Neural progenitor cell (in vitro differentiated cells): ENCODE measurements around the gene CD86. TPM values are rescaled to one million over a fixed set of nuclear protein-coding genes. Genes with fewer than 3 reads are reported as not detected.
A peak's percentile ranks its signal among the peaks of the same experiment; 100 is the strongest.

Source experiments
- DNase-seq: peaks from one replicate; pipeline ENCODE4 v3.0.0-alpha.2; 2016; ENCODE audit warnings: low spot score
- H2AFZ ChIP-seq: fragments of 200-600 bp; sonication (generic); replicated peaks from 2 replicates; pipeline ENCODE4 v1.6.1; 2016; ENCODE audit warnings: antibody characterized with exemption
- H3F3A ChIP-seq: fragments of 200-600 bp; sonication (generic); 2 replicates; pipeline ENCODE4 v1.6.1; 2016; ENCODE audit warnings: antibody characterized with exemption, low read depth
- H3K27ac ChIP-seq: fragments of 200-600 bp; sonication (generic); 2 replicates; pipeline ENCODE4 v1.5.1; 2016; ENCODE audit warnings: mild to moderate bottlenecking
- H3K27me3 ChIP-seq: fragments of 200-600 bp; sonication (generic); 2 replicates; pipeline ENCODE4 v1.6.1; 2016; ENCODE audit warnings: mild to moderate bottlenecking, moderate library complexity
- H3K36me3 ChIP-seq: fragments of 200-600 bp; sonication (generic); 2 replicates; pipeline ENCODE4 v1.5.1; 2016
- H3K4me1 ChIP-seq: fragments of 200-600 bp; sonication (generic); 2 replicates; pipeline ENCODE4 v1.6.1; 2016; ENCODE audit warnings: mixed run types
- H3K4me2 ChIP-seq: fragments of 200-600 bp; sonication (generic); 2 replicates; pipeline ENCODE4 v1.6.1; 2016
- H3K4me3 ChIP-seq: fragments of 200-600 bp; sonication (generic); 2 replicates; pipeline ENCODE4 v1.5.1; 2016
- H3K79me2 ChIP-seq: fragments of 200-600 bp; sonication (generic); 2 replicates; pipeline ENCODE4 v1.6.1; 2016; ENCODE audit warnings: low read depth
- H3K9ac ChIP-seq: fragments of 200-600 bp; sonication (generic); 2 replicates; pipeline ENCODE4 v1.6.1; 2016
- H3K9me3 ChIP-seq: fragments of 200-600 bp; sonication (generic); 2 replicates; pipeline ENCODE4 v1.5.1; 2016; ENCODE audit warnings: low read depth
- H4K20me1 ChIP-seq: fragments of 200-600 bp; sonication (generic); 2 replicates; pipeline ENCODE4 v1.6.1; 2016; ENCODE audit warnings: low read depth
- H3K27ac Mint-ChIP-seq: 3 replicates; pipeline ENCODE4 v1.8.0; 2021; ENCODE audit warnings: mixed read lengths
- H3K27me3 Mint-ChIP-seq: 2 replicates; pipeline ENCODE4 v1.8.0; 2022; ENCODE audit warnings: low read depth, mild to moderate bottlenecking, inconsistent platforms, moderate library complexity, mixed read lengths; ENCODE audit not compliant: insufficient read depth
- H3K36me3 Mint-ChIP-seq: 3 replicates; pipeline ENCODE4 v1.8.0; 2021; ENCODE audit warnings: mixed read lengths
- H3K4me1 Mint-ChIP-seq: 3 replicates; pipeline ENCODE4 v1.8.0; 2021; ENCODE audit warnings: mixed read lengths
- H3K4me3 Mint-ChIP-seq: 3 replicates; pipeline ENCODE4 v1.8.0; 2021; ENCODE audit warnings: mild to moderate bottlenecking, moderate library complexity, mixed read lengths
- H3K9me3 Mint-ChIP-seq: 3 replicates; pipeline ENCODE4 v1.8.0; 2020; ENCODE audit warnings: mixed read lengths
- EZH2 ChIP-seq: fragments of 200-600 bp; sonication (generic); IDR thresholded peaks from 2 replicates; pipeline ENCODE4 v1.6.1; 2017; ENCODE audit warnings: antibody characterized with exemption, mild to moderate bottlenecking, moderate library complexity
- EZH2phosphoT487 ChIP-seq: fragments of 200-600 bp; sonication (generic); IDR thresholded peaks from 2 replicates; pipeline ENCODE4 v1.6.1; 2017; ENCODE audit warnings: antibody characterized with exemption
- total RNA-seq: library from RNA; depleted of rRNA; stranded (reverse); fragments of >200 nt; gene quantifications from 2 replicates; pipeline ENCODE4 v1.2.3, GENCODE V29; 2015; ENCODE audit warnings: low replicate concordance
- TF ChIP-seq, protein P1 (sequence below): fragments of 200-600 bp; sonication (generic); IDR thresholded peaks from 2 replicates; pipeline ENCODE4 v1.5.1; 2017; ENCODE audit warnings: antibody characterized with exemption, mild to moderate bottlenecking

Gene CD86
- total RNA-seq, 1 donor from 2014 or later = not detected

DNA sequence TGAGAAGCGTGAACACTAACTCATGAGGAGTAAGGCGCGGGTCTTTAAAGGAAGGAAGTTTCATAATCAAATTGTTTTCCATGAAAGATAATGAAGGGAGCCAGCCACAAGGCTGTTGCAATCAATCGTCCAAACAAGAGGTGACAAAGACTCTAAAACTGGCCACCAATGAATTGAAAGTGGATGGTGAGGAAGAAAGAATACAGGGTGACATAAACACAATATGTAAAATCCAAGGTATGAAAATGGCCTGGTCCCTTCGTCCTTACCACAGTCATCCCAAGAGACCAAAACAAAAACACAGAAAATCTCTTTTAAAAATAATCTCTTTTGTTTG, 12.0 kb downstream of the CD86 start:
- Histone ChIP-seq H3F3A (no peaks in the 10 kb centered on the region), H3K4me1 (no peaks in the 10 kb centered on the region), H3K36me3 (no peaks in the 10 kb centered on the region), H3K9ac (no peak overlapping the region), H2AFZ (peak overlapping the region; percentile 63), H3K27ac (no peak overlapping the region), H3K4me2 (no peak overlapping the region), H3K4me3 (no peak overlapping the region), H3K9me3 (no peaks in the 10 kb centered on the region), H3K79me2 (no peaks in the 10 kb centered on the region), H3K27me3 (no peaks in the 10 kb centered on the region), H4K20me1 (no peaks in the 10 kb centered on the region)
- H3K4me1 Mint-ChIP-seq = no peaks in the 10 kb centered on the region
- H3K36me3 Mint-ChIP-seq = no peaks in the 10 kb centered on the region
- TF ChIP-seq EZH2 = no peak
- TF ChIP-seq EZH2phosphoT487 = no peak
- TF ChIP-seq, protein P1, sequence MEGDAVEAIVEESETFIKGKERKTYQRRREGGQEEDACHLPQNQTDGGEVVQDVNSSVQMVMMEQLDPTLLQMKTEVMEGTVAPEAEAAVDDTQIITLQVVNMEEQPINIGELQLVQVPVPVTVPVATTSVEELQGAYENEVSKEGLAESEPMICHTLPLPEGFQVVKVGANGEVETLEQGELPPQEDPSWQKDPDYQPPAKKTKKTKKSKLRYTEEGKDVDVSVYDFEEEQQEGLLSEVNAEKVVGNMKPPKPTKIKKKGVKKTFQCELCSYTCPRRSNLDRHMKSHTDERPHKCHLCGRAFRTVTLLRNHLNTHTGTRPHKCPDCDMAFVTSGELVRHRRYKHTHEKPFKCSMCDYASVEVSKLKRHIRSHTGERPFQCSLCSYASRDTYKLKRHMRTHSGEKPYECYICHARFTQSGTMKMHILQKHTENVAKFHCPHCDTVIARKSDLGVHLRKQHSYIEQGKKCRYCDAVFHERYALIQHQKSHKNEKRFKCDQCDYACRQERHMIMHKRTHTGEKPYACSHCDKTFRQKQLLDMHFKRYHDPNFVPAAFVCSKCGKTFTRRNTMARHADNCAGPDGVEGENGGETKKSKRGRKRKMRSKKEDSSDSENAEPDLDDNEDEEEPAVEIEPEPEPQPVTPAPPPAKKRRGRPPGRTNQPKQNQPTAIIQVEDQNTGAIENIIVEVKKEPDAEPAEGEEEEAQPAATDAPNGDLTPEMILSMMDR = no peak
- DNase-seq = no peak
- peaks cover 3% of the 10 kb centered on the region for H3K27me3 Mint-ChIP-seq
- H3K4me3 Mint-ChIP-seq = no peak overlapping the region
- no peak overlapping the region for H3K27ac Mint-ChIP-seq
- no peaks in the 10 kb centered on the region for H3K9me3 Mint-ChIP-seq

GRCh38 chr3:122067588-122068240, 12.6 kb downstream of the CD86 start:
- Histone ChIP-seq H3K9me3 (no peaks in the 10 kb centered on the region), H3K4me1 (no peaks in the 10 kb centered on the region), H3K9ac (no peak overlapping the region), H4K20me1 (no peaks in the 10 kb centered on the region), H3K27me3 (no peaks in the 10 kb centered on the region), H3K27ac (no peak overlapping the region), H2AFZ (peak overlapping the region; percentile 40), H3F3A (no peaks in the 10 kb centered on the region), H3K4me3 (no peak overlapping the region), H3K79me2 (no peaks in the 10 kb centered on the region), H3K4me2 (no peak overlapping the region), H3K36me3 (no peaks in the 10 kb centered on the region)
- no peak for DNase-seq
- TF ChIP-seq, protein P1 = no peak
- TF ChIP-seq EZH2phosphoT487 = no peak
- no peak for TF ChIP-seq EZH2
- Mint-ChIP-seq H3K4me1 (no peaks in the 10 kb centered on the region), H3K9me3 (no peaks in the 10 kb centered on the region), H3K4me3 (no peak overlapping the region), H3K36me3 (no peaks in the 10 kb centered on the region), H3K27me3 (peaks cover 3% of the 10 kb centered on the region), H3K27ac (no peak overlapping the region)

DNA sequence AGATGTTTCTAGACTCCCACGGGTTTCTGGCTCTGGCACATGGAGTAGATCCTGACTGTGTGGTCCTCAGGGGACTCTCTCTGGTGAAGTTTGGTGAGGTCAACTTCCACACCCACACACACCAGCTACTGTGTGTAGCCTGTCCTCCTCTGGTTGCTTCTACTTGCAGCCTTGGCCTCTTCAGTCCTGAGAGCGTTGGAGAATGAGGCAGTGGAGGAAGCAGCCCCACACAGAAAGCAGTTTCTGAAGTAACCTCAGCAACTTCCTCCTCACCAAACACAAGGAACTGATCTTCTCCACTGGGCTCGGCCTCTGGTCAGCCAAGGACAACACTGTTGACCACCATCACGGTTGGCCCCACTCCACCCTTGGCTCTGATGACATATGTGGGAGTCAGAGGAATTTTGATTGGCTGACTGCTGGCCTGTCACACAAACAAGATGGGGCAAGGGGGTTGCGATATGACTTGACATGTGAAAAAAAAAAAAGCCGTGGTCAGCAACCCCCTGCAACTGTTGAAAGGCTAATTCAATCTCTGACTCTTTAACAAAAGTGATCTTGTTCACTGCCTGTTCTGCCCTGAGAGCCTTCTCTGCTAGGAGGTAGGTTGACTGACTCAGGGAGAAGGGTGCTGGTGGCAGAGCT, 19.6 kb downstream of the CD86 start:
- Mint-ChIP-seq H3K9me3 (no peaks in the 10 kb centered on the region), H3K4me1 (peaks cover 10% of the 10 kb centered on the region), H3K27ac (no peak overlapping the region), H3K4me3 (no peak overlapping the region), H3K27me3 (peaks cover 4% of the 10 kb centered on the region), H3K36me3 (no peaks in the 10 kb centered on the region)
- Histone ChIP-seq H3K79me2 (no peaks in the 10 kb centered on the region), H3K9me3 (no peaks in the 10 kb centered on the region), H3K9ac (no peak overlapping the region), H3K4me2 (no peak overlapping the region), H3K27ac (no peak overlapping the region), H3K27me3 (no peaks in the 10 kb centered on the region), H4K20me1 (no peaks in the 10 kb centered on the region), H3F3A (no peaks in the 10 kb centered on the region), H3K4me3 (no peak overlapping the region), H3K4me1 (no peaks in the 10 kb centered on the region), H2AFZ (no peak overlapping the region), H3K36me3 (no peaks in the 10 kb centered on the region)
- DNase-seq = no peak
- TF ChIP-seq, protein P1 = no peak
- no peak for TF ChIP-seq EZH2
- no peak for TF ChIP-seq EZH2phosphoT487
